Peyer's patch (tissue), 4 donors: ENCODE measurements around the gene CCDC85B.

Experiments
- POLR2A ChIP-seq, 2 donors: fragments of 450-650 bp; IDR thresholded peaks; one replicate each; pipeline ENCODE4 v1.5.1; 2017; ENCODE audit warnings: antibody characterized with exemption in 2 of 2, mild to moderate bottlenecking in 2 of 2, moderate library complexity in 2 of 2
- TF ChIP-seq, protein P1 (sequence below), 6 experiments: fragments of 450-650 bp in 4 of 6; fragments of 200-600 bp in 2 of 6; sonication (generic) in 1 of 6; IDR thresholded peaks; one replicate each; pipeline ENCODE4 v1.5.1; 2017 to 2019; ENCODE audit warnings: antibody characterized with exemption in 6 of 6, mild to moderate bottlenecking in 3 of 6, moderate library complexity in 1 of 6

DNA sequence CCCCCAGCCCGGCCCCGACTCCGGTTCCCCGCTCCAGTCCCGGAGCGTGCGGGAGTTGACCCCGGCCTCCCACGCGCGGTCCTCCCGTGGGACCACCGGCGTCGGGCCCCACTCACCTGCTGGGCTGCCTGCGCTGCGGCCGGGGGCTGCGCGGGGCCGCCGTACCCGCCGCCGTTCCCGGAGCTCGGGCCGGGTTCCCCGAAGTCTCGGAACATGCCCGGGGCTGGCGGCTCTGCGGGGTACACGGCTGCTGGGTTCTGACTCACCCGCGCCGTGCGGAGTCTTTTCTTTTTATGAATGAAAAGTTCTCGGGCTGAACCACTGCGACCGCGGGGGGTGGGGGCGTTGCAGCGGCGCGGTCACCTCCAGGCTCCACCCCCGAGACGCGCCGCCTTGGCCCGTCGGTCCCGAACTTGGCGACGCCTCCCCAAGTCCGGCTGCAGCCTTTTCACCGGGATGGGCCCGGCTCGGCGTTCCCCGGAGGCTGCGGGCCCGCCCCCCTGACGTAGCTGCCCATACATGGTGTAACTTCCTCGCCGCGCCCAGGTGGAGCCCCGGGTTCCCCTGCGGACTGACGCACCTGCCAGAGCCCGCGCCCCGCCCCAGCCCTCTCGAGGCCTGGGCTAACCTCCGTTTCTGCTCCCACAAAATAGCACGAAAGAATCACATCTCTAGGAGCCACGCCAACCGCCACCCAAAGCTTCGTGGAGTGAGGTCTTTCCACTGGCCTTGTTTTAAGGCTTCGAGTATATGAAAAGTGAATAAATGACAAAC lies 9.8 kb downstream of the CCDC85B start, which contains the start of gene FOSL1:
- TF ChIP-seq POLR2A (IDR thresholded peaks at IDR 0.05), result peak; percentile 56 to 60
- TF ChIP-seq, protein P1, sequence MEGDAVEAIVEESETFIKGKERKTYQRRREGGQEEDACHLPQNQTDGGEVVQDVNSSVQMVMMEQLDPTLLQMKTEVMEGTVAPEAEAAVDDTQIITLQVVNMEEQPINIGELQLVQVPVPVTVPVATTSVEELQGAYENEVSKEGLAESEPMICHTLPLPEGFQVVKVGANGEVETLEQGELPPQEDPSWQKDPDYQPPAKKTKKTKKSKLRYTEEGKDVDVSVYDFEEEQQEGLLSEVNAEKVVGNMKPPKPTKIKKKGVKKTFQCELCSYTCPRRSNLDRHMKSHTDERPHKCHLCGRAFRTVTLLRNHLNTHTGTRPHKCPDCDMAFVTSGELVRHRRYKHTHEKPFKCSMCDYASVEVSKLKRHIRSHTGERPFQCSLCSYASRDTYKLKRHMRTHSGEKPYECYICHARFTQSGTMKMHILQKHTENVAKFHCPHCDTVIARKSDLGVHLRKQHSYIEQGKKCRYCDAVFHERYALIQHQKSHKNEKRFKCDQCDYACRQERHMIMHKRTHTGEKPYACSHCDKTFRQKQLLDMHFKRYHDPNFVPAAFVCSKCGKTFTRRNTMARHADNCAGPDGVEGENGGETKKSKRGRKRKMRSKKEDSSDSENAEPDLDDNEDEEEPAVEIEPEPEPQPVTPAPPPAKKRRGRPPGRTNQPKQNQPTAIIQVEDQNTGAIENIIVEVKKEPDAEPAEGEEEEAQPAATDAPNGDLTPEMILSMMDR (IDR thresholded peaks at IDR 0.05), result no peak
